Measurements from ENCODE around the gene SZRD1.

DNA sequence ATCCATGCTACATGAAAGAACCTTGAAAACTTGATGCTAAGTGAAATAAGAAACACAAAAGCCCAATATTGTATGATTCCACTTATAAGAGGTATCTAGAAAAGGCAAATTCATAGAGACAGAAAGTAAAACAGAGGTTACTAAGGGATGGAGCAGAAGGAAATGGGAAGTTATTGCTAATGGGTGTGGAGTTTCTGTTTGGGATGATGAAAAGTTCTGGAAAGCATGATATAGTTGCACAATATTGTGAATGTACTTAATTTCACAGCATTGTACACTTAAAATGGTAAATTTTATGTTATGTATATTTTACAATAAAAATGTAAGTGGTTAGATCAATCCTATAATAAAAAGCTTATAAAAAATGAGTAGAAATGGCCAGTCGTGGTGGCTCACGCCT, 71.9 kb downstream of the SZRD1 start:
- TF ChIP-seq CTCF (IDR thresholded peaks at IDR 0.05) (no peak), EZH2 (IDR thresholded peaks at IDR 0.05; ENCODE audit: borderline replicate concordance, insufficient read depth, low read depth, low read length, poor library complexity, severe bottlenecking) (no peak)

Measured in B cell (primary cell).